Panc1 (cell line): Measurements from ENCODE around the gene TIGAR.

Source experiments
- CTCF ChIP-seq: fragments of 450-650 bp; IDR thresholded peaks from 2 replicates; pipeline ENCODE4 v1.5.1; 2017; ENCODE audit warnings: mild to moderate bottlenecking
- POLR2AphosphoS5 ChIP-seq: IDR thresholded peaks from 2 replicates; pipeline ENCODE4 v1.6.1; 2012; ENCODE audit warnings: mild to moderate bottlenecking, low read depth, low read length, moderate library complexity
- REST ChIP-seq, 2 experiments: IDR thresholded peaks; 2 replicates each; pipeline ENCODE4 v1.6.1; 2011 to 2012; ENCODE audit warnings: low read depth in 2 of 2, control low read depth in 1 of 2, low read length in 1 of 2, mild to moderate bottlenecking in 1 of 2, moderate library complexity in 1 of 2; ENCODE audit not compliant: insufficient read depth in 1 of 2
- SIN3A ChIP-seq: IDR thresholded peaks from 2 replicates; pipeline ENCODE4 v1.6.1; 2012; ENCODE audit warnings: low read depth, mild to moderate bottlenecking, low read length, moderate library complexity, borderline replicate concordance; ENCODE audit not compliant: insufficient read depth
- TCF7L2 ChIP-seq: IDR thresholded peaks from 2 replicates; pipeline ENCODE4 v1.6.1; 2011; ENCODE audit warnings: mild to moderate bottlenecking, low read depth, low read length, inconsistent platforms

- TF ChIP-seq CTCF (no peak), REST (IDR thresholded peaks at IDR 0.05; ENCODE audit: insufficient read depth in 1 of 2, low read depth in 2 of 2, low read length in 1 of 2) (no peak), POLR2AphosphoS5 (no peak), SIN3A (no peak), TCF7L2 (no peak)
Measured at GRCh38 chr12:4280351-4281163, 40.5 kb upstream of the TIGAR start.
